ENCODE results near the gene RNF126. TPM values are rescaled to one million over a fixed set of nuclear protein-coding genes. Genes with fewer than 3 reads are reported as not detected.
"Not testable (repeated sequence)": the region's sequence is repeated elsewhere in the genome, so short reads cannot be mapped to it uniquely, and the experiment has no call there.

Gene RNF126
- polyA plus RNA-seq, 1 donor: 21.5 TPM

GRCh38 chr19:629515-629914 lies 33.5 kb downstream of the RNF126 start:
- DNase-seq: not testable (repeated sequence)

- no peak for DNase-seq
Observed at GRCh38 chr19:628168-628567, 34.8 kb downstream of the RNF126 start.

GRCh38 chr19:626566-626965 lies 36.4 kb downstream of the RNF126 start:
- DNase-seq: not testable (repeated sequence)

- no peak for DNase-seq
Observed at GRCh38 chr19:625257-625656, 37.8 kb downstream of the RNF126 start.

- DNase-seq: no peak
Observed at GRCh38 chr19:624433-625109, 38.4 kb downstream of the RNF126 start.

- DNase-seq: no peak
Observed at GRCh38 chr19:623974-624373, 39.0 kb downstream of the RNF126 start.

GRCh38 chr19:623175-623916 lies 39.7 kb downstream of the RNF126 start:
- DNase-seq: no peak

- DNase-seq: no peak
Observed at GRCh38 chr19:622666-623065, 40.3 kb downstream of the RNF126 start.

GRCh38 chr19:621819-622218 lies 41.2 kb downstream of the RNF126 start:
- DNase-seq: no peak

- DNase-seq: not testable (repeated sequence)
Observed at GRCh38 chr19:621191-621590, 41.8 kb downstream of the RNF126 start.

GRCh38 chr19:620166-620862 lies 42.7 kb downstream of the RNF126 start:
- DNase-seq: no peak

- no peak for DNase-seq
Observed at GRCh38 chr19:619286-620002, 43.6 kb downstream of the RNF126 start.

- DNase-seq: no peak
Observed at GRCh38 chr19:618674-619285, 44.2 kb downstream of the RNF126 start.

GRCh38 chr19:618247-618619 lies 44.8 kb downstream of the RNF126 start:
- DNase-seq: no peak

- DNase-seq: no peak
Observed at GRCh38 chr19:617551-618246, 45.3 kb downstream of the RNF126 start.

- no peak for DNase-seq
Observed at GRCh38 chr19:616747-617526, 46.1 kb downstream of the RNF126 start.

GRCh38 chr19:616062-616700 lies 46.8 kb downstream of the RNF126 start:
- DNase-seq: no peak

GRCh38 chr19:615619-616018 lies 47.4 kb downstream of the RNF126 start:
- no peak for DNase-seq

- no peak for DNase-seq
Observed at GRCh38 chr19:613732-614567, 49.1 kb downstream of the RNF126 start.
